WTC11 (cell line): ENCODE results near the gene HDAC7. TPM values are rescaled to one million over a fixed set of nuclear protein-coding genes. Genes with fewer than 3 reads are reported as not detected.

Experiments
- ATAC-seq: fragments of 200-7000 bp; cut with Tn5 transposase; 2 replicates; pipeline ENCODE4 v1.10.0; 2021; ENCODE audit warnings: mild to moderate bottlenecking, moderate library complexity
- CTCF ChIA-PET: fragments of 300-600 bp; sonication (Branson Sonifier 250); formaldehyde crosslinking; loops from one replicate; lab custom pipeline; 2021; ENCODE audit warnings: antibody characterized with exemption; lab: Charles Lee
- POLR2A ChIA-PET: fragments of 350-600 bp; sonication (Branson Sonifier 250); formaldehyde crosslinking; loops from one replicate; lab custom pipeline; 2021; ENCODE audit warnings: antibody characterized with exemption; lab: Charles Lee
- DNase-seq: peaks from one replicate; pipeline ENCODE4 v3.0.0; 2021; ENCODE audit warnings: low spot score
- H3K27ac Mint-ChIP-seq: 2 replicates; pipeline ENCODE4 v1.8.0; 2021; ENCODE audit warnings: mixed read lengths
- H3K27me3 Mint-ChIP-seq: 2 replicates; pipeline ENCODE4 v1.8.0; 2021; ENCODE audit warnings: low read depth, mild to moderate bottlenecking, moderate library complexity, mixed read lengths
- H3K36me3 Mint-ChIP-seq: 2 replicates; pipeline ENCODE4 v1.8.0; 2021; ENCODE audit warnings: mixed read lengths
- H3K4me1 Mint-ChIP-seq: 2 replicates; pipeline ENCODE4 v1.8.0; 2022; ENCODE audit warnings: mixed read lengths
- H3K4me3 Mint-ChIP-seq: 2 replicates; pipeline ENCODE4 v1.8.0; 2021; ENCODE audit warnings: mild to moderate bottlenecking, moderate library complexity, mixed read lengths
- H3K9me3 Mint-ChIP-seq: 2 replicates; pipeline ENCODE4 v1.8.0; 2021; ENCODE audit warnings: mixed read lengths
- CREM ChIP-seq: sonication (generic); formaldehyde crosslinking; IDR thresholded peaks from 2 replicates; pipeline ENCODE4 v1.8.1; 2022; ENCODE audit warnings: mild to moderate bottlenecking, missing genetic modification reagents, moderate library complexity
- FOXP1 ChIP-seq: sonication (generic); formaldehyde crosslinking; IDR thresholded peaks from 2 replicates; pipeline ENCODE4 v1.8.0; 2022; ENCODE audit warnings: missing genetic modification reagents, mild to moderate bottlenecking, moderate library complexity, borderline replicate concordance
- GRHL2 ChIP-seq: fragments of 250-450 bp; sonication (Bioruptor Pico); IDR thresholded peaks from 2 replicates; pipeline ENCODE4 v1.8.0; 2022; ENCODE audit warnings: mild to moderate bottlenecking, moderate library complexity; ENCODE audit not compliant: insufficient replicate concordance, severe bottlenecking
- JUN ChIP-seq: sonication (generic); formaldehyde crosslinking; IDR thresholded peaks from 2 replicates; pipeline ENCODE4 v1.8.0; 2023; ENCODE audit warnings: mild to moderate bottlenecking, missing genetic modification reagents
- MYBL2 ChIP-seq: sonication (generic); formaldehyde crosslinking; IDR thresholded peaks from 2 replicates; pipeline ENCODE4 v1.8.1; 2023; ENCODE audit warnings: mild to moderate bottlenecking, moderate library complexity, missing genetic modification reagents
- NR1H2 ChIP-seq: sonication (generic); formaldehyde crosslinking; IDR thresholded peaks from 2 replicates; pipeline ENCODE4 v1.9.0; 2021; ENCODE audit warnings: mild to moderate bottlenecking, moderate library complexity, missing genetic modification reagents
- SMAD3 ChIP-seq: sonication (generic); formaldehyde crosslinking; IDR thresholded peaks from 2 replicates; pipeline ENCODE4 v1.8.0; 2022; ENCODE audit warnings: missing genetic modification reagents, mild to moderate bottlenecking, borderline replicate concordance
- STAT6 ChIP-seq: sonication (generic); formaldehyde crosslinking; conservative IDR thresholded peaks from 2 replicates; pipeline ENCODE4 v1.8.1; 2023; ENCODE audit warnings: mild to moderate bottlenecking, low read depth, missing genetic modification reagents, moderate library complexity
- USF1 ChIP-seq: sonication (generic); formaldehyde crosslinking; IDR thresholded peaks from 2 replicates; pipeline ENCODE4 v1.8.0; 2022; ENCODE audit warnings: mild to moderate bottlenecking, missing genetic modification reagents
- ZMAT4 ChIP-seq: fragments of 250-450 bp; sonication (Bioruptor Pico); IDR thresholded peaks from 2 replicates; pipeline ENCODE4 v1.9.0; 2021; ENCODE audit warnings: mild to moderate bottlenecking
- ZNF138 ChIP-seq: sonication (generic); formaldehyde crosslinking; conservative IDR thresholded peaks from 2 replicates; pipeline ENCODE4 v1.8.1; 2022; ENCODE audit warnings: mild to moderate bottlenecking, moderate library complexity, missing genetic modification reagents
- ZSCAN18 ChIP-seq: fragments of 250-450 bp; sonication (Bioruptor Pico); IDR thresholded peaks from 2 replicates; pipeline ENCODE4 v2.1.2; 2022; ENCODE audit warnings: mild to moderate bottlenecking, moderate library complexity
- total RNA-seq: library from RNA; stranded (reverse); gene quantifications from 3 replicates; pipeline ENCODE4 v1.2.3, GENCODE V29; 2021
- TF ChIP-seq, protein P1 (sequence below): fragments of 250-450 bp; sonication (Bioruptor Pico); IDR thresholded peaks from 2 replicates; pipeline ENCODE4 v1.9.0; 2021; ENCODE audit warnings: mild to moderate bottlenecking
- TF ChIP-seq, protein P2 (sequence below): sonication (generic); formaldehyde crosslinking; IDR thresholded peaks from 2 replicates; pipeline ENCODE4 v1.8.1; 2023; ENCODE audit warnings: mild to moderate bottlenecking, missing genetic modification reagents, moderate library complexity
- TF ChIP-seq, protein P3 (sequence below): sonication (generic); formaldehyde crosslinking; IDR thresholded peaks from 2 replicates; pipeline ENCODE4 v1.8.1; 2023; ENCODE audit warnings: mild to moderate bottlenecking, missing genetic modification reagents
- TF ChIP-seq, protein P4 (sequence below): fragments of 250-450 bp; sonication (Bioruptor Pico); IDR thresholded peaks from 2 replicates; pipeline ENCODE4 v1.9.0; 2021; ENCODE audit warnings: mild to moderate bottlenecking, borderline replicate concordance

Gene HDAC7
- total RNA-seq, 1 experiment from 2014 or later = 111 TPM

- Mint-ChIP-seq H3K4me1 (peaks cover 33% of the 10 kb centered on the region), H3K4me3 (no peak overlapping the region), H3K27ac (no peak overlapping the region)
- TF ChIP-seq GRHL2 (CRISPR knock-in tag) (no peak), CREM (CRISPR knock-in tag) (no peak), JUN (no peak), ZNF138 (CRISPR knock-in tag) (no peak), MYBL2 (CRISPR knock-in tag) (no peak), USF1 (CRISPR knock-in tag) (no peak), ZMAT4 (no peak), SMAD3 (CRISPR knock-in tag) (no peak), FOXP1 (no peak), NR1H2 (CRISPR knock-in tag) (no peak)
- TF ChIP-seq, protein P1, sequence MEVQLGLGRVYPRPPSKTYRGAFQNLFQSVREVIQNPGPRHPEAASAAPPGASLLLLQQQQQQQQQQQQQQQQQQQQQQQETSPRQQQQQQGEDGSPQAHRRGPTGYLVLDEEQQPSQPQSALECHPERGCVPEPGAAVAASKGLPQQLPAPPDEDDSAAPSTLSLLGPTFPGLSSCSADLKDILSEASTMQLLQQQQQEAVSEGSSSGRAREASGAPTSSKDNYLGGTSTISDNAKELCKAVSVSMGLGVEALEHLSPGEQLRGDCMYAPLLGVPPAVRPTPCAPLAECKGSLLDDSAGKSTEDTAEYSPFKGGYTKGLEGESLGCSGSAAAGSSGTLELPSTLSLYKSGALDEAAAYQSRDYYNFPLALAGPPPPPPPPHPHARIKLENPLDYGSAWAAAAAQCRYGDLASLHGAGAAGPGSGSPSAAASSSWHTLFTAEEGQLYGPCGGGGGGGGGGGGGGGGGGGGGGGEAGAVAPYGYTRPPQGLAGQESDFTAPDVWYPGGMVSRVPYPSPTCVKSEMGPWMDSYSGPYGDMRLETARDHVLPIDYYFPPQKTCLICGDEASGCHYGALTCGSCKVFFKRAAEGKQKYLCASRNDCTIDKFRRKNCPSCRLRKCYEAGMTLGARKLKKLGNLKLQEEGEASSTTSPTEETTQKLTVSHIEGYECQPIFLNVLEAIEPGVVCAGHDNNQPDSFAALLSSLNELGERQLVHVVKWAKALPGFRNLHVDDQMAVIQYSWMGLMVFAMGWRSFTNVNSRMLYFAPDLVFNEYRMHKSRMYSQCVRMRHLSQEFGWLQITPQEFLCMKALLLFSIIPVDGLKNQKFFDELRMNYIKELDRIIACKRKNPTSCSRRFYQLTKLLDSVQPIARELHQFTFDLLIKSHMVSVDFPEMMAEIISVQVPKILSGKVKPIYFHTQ = no peak
- TF ChIP-seq, protein P2, sequence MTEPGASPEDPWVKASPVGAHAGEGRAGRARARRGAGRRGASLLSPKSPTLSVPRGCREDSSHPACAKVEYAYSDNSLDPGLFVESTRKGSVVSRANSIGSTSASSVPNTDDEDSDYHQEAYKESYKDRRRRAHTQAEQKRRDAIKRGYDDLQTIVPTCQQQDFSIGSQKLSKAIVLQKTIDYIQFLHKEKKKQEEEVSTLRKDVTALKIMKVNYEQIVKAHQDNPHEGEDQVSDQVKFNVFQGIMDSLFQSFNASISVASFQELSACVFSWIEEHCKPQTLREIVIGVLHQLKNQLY (CRISPR knock-in tag) = no peak
- TF ChIP-seq, protein P3, sequence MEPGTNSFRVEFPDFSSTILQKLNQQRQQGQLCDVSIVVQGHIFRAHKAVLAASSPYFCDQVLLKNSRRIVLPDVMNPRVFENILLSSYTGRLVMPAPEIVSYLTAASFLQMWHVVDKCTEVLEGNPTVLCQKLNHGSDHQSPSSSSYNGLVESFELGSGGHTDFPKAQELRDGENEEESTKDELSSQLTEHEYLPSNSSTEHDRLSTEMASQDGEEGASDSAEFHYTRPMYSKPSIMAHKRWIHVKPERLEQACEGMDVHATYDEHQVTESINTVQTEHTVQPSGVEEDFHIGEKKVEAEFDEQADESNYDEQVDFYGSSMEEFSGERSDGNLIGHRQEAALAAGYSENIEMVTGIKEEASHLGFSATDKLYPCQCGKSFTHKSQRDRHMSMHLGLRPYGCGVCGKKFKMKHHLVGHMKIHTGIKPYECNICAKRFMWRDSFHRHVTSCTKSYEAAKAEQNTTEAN = no peak
- TF ChIP-seq, all 79 proteins: peak for 0
- peak; percentile 4 for ATAC-seq
- Mint-ChIP-seq H3K9me3 (no peaks in the 10 kb centered on the region), H3K36me3 (no peaks in the 10 kb centered on the region), H3K27me3 (peaks cover 10% of the 10 kb centered on the region)
- CTCF ChIA-PET = interaction anchor here (0.9 to 15.4 kb wide), 30 partner anchors 11 to 414 kb away, joined by 3 to 735 read pairs (median 6); partner anchors contain the start of genes ASB8, ENDOU, HDAC7 and RAPGEF3
- POLR2A ChIA-PET = interaction anchor here (0.6 to 3.4 kb wide), 6 partner anchors 15 to 35 kb away, joined by 3 to 17 read pairs (median 4); no protein-coding TSS in a partner anchor
- DNase-seq = no peak
These were observed 76.3 kb downstream of the HDAC7 start for GRCh38 chr12:47743311-47743860.

DNA sequence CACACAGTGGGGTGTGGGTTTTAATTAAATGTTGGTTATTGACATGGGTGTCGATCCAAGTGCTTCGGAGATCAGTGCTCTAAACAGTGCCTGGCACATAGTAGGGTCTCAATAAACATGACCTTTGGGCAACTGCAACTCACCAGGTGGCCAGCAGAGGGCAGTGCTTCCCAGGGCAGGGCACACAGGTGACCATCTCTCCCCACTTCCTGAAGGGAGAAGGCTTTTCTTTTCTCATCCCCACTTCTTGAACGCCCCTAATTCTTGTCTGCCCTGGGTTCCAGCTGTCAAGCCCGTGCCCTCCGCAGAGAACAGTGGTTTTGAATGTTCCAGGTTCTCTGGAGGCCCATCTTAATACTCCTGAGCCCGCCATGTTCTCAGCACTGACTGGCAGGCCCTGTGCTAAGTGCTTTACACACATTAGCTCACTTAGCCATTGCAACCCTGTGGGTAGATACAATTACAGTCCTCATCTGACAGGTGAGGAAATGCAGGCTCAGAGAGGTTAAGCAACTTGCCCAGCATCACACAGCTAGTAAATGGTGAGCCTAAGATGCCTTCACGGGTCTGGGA, 77.4 kb downstream of the HDAC7 start:
- POLR2A ChIA-PET = interaction anchor here (0.6 to 3.4 kb wide), 4 partner anchors 25 to 513 kb away, joined by 3 to 17 read pairs (median 3); partner anchors contain the start of gene VDR
- no peaks in the 10 kb centered on the region for H3K9me3 Mint-ChIP-seq
- no peak overlapping the region for H3K27ac Mint-ChIP-seq
- peak; percentile 88 for DNase-seq
- H3K27me3 Mint-ChIP-seq = peaks cover 10% of the 10 kb centered on the region
- H3K36me3 Mint-ChIP-seq = no peaks in the 10 kb centered on the region
- ATAC-seq = peak; percentile 31
- peaks cover 32% of the 10 kb centered on the region for H3K4me1 Mint-ChIP-seq
- CTCF ChIA-PET = interaction anchor here (0.7 to 15.4 kb wide), 21 partner anchors 10 to 221 kb away, joined by 3 to 735 read pairs (median 9); partner anchors contain the start of genes ENDOU, RAPGEF3, SLC48A1 and TMEM106C
- no peak overlapping the region for H3K4me3 Mint-ChIP-seq
- no peak for TF ChIP-seq ZSCAN18 (CRISPR knock-in tag)
- TF ChIP-seq STAT6 (CRISPR knock-in tag) = no peak
- no peak for TF ChIP-seq SMAD3 (CRISPR knock-in tag)
- TF ChIP-seq, protein P4, sequence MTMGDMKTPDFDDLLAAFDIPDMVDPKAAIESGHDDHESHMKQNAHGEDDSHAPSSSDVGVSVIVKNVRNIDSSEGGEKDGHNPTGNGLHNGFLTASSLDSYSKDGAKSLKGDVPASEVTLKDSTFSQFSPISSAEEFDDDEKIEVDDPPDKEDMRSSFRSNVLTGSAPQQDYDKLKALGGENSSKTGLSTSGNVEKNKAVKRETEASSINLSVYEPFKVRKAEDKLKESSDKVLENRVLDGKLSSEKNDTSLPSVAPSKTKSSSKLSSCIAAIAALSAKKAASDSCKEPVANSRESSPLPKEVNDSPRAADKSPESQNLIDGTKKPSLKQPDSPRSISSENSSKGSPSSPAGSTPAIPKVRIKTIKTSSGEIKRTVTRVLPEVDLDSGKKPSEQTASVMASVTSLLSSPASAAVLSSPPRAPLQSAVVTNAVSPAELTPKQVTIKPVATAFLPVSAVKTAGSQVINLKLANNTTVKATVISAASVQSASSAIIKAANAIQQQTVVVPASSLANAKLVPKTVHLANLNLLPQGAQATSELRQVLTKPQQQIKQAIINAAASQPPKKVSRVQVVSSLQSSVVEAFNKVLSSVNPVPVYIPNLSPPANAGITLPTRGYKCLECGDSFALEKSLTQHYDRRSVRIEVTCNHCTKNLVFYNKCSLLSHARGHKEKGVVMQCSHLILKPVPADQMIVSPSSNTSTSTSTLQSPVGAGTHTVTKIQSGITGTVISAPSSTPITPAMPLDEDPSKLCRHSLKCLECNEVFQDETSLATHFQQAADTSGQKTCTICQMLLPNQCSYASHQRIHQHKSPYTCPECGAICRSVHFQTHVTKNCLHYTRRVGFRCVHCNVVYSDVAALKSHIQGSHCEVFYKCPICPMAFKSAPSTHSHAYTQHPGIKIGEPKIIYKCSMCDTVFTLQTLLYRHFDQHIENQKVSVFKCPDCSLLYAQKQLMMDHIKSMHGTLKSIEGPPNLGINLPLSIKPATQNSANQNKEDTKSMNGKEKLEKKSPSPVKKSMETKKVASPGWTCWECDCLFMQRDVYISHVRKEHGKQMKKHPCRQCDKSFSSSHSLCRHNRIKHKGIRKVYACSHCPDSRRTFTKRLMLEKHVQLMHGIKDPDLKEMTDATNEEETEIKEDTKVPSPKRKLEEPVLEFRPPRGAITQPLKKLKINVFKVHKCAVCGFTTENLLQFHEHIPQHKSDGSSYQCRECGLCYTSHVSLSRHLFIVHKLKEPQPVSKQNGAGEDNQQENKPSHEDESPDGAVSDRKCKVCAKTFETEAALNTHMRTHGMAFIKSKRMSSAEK (CRISPR knock-in tag) = no peak
